GM12878 (cell line): ENCODE measurements around the gene DDRGK1. TPM values are rescaled to one million over a fixed set of nuclear protein-coding genes. Genes with fewer than 3 reads are reported as not detected.

Experiments used
- BRCA1 ChIP-seq: IDR thresholded peaks from 2 replicates; pipeline ENCODE4 v1.6.1; 2011; ENCODE audit warnings: low read depth, low read length, improper control_type of control experiment
- ESRRA ChIP-seq: IDR thresholded peaks from 2 replicates; pipeline ENCODE4 v1.6.1; 2012; ENCODE audit warnings: mild to moderate bottlenecking, low read length, improper control_type of control experiment
- POU2F2 ChIP-seq: IDR thresholded peaks from 3 replicates; pipeline ENCODE4 v1.6.1; 2011; ENCODE audit warnings: low read depth, mild to moderate bottlenecking, low read length, borderline replicate concordance
- RFX5 ChIP-seq: IDR thresholded peaks from 2 replicates; pipeline ENCODE4 v1.6.1; 2011; ENCODE audit warnings: low read depth, low read length, improper control_type of control experiment
- SIN3A ChIP-seq: IDR thresholded peaks from 2 replicates; pipeline ENCODE4 v1.6.1; 2012; ENCODE audit warnings: low read depth, low read length, improper control_type of control experiment
- SIX5 ChIP-seq: IDR thresholded peaks from 2 replicates; pipeline ENCODE4 v1.6.1; 2011; ENCODE audit warnings: mild to moderate bottlenecking, low read depth, low read length, moderate library complexity; ENCODE audit not compliant: severe bottlenecking
- SREBF1 ChIP-seq: IDR thresholded peaks from 2 replicates; pipeline ENCODE4 v1.6.1; 2012; ENCODE audit warnings: mild to moderate bottlenecking, low read length
- TCF12 ChIP-seq: IDR thresholded peaks from 2 replicates; pipeline ENCODE4 v1.6.1; 2011; ENCODE audit warnings: low read depth, mild to moderate bottlenecking, low read length
- ZSCAN29 ChIP-seq: fragments of 450-650 bp; IDR thresholded peaks from 2 replicates; pipeline ENCODE4 v1.6.1; 2017; ENCODE audit warnings: mild to moderate bottlenecking, moderate library complexity
- polyA plus RNA-seq, 11 experiments: library from polyadenylated mRNA; depleted of rRNA in 4 of 11; unstranded in 6 of 11; stranded (reverse) in 5 of 11; fragments of >200 nt; fragmentation: Nextera tagmentation in 4 of 11; fragmentation: Illumina TruSeq in 1 of 11; extraction: Ambion mirVana in 4 of 11; extraction: Trizol in 1 of 11; gene quantifications; 1 replicate in 1 of 11; 2 replicates in 10 of 11; pipeline versions ENCODE4 v1.2.1 to v1.2.3, GENCODE V29; 2011 to 2016; ENCODE audit warnings: inconsistent platforms in 2 of 11, missing spikeins in 2 of 11, low read depth in 1 of 11
- total RNA-seq, 4 experiments: library from RNA; depleted of rRNA in 3 of 4; stranded (reverse); fragments of >200 nt in 3 of 4; fragmentation: Illumina TruSeq in 1 of 4; extraction: Trizol in 1 of 4; gene quantifications; 2 replicates each; pipeline versions ENCODE4 v1.2.1 to v1.2.3, GENCODE V29; 2013 to 2021
- TF ChIP-seq, protein P1 (sequence below): IDR thresholded peaks from 2 replicates; pipeline ENCODE4 v1.6.1; 2012; ENCODE audit warnings: improper control_type of control experiment, low read depth, low read length; ENCODE audit not compliant: insufficient replicate concordance
- TF ChIP-seq, protein P2 (sequence below): fragments of 450-650 bp; formaldehyde crosslinking; IDR thresholded peaks from 2 replicates; pipeline ENCODE4 v1.5.0; 2022; ENCODE audit warnings: mild to moderate bottlenecking, missing genetic modification characterization
- TF ChIP-seq, protein P3 (sequence below): IDR thresholded peaks from 2 replicates; pipeline ENCODE4 v1.6.1; 2012; ENCODE audit warnings: low read depth, low read length, improper control_type of control experiment

DDRGK1 gene
- total and polyA plus RNA-seq, 10 of the 15 experiments (the other 5 are each of a cell fraction or from before 2014, with no cell fraction given) = 4.0 to 55.2 (median 39.7) TPM

DNA sequence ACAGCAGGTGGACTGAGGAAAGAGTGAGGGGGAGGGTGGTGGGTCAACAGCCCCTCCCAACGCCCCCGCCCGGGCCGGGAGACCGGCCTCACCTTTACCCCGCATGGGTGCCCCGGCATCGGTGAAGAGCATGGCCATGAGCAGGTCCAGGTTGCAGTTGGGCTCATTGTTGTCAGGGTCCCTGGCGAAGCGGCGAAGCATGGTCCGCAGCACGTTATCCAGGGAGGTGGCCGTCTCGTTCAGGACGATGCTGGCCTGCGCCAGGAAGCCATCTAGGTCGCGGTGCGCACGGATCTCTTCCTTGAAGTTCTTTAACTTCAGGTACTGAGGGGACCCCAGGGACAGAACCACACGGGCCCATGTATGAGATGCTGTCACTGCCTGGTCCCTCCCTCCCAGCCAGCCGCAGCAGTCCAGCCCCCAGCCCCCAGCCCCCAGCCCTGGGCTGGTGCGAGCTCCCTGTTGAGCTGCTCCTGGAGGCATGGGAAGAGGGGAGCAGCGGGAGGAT, 29.6 kb upstream of the DDRGK1 start (continued):
- TF ChIP-seq, protein P1, sequence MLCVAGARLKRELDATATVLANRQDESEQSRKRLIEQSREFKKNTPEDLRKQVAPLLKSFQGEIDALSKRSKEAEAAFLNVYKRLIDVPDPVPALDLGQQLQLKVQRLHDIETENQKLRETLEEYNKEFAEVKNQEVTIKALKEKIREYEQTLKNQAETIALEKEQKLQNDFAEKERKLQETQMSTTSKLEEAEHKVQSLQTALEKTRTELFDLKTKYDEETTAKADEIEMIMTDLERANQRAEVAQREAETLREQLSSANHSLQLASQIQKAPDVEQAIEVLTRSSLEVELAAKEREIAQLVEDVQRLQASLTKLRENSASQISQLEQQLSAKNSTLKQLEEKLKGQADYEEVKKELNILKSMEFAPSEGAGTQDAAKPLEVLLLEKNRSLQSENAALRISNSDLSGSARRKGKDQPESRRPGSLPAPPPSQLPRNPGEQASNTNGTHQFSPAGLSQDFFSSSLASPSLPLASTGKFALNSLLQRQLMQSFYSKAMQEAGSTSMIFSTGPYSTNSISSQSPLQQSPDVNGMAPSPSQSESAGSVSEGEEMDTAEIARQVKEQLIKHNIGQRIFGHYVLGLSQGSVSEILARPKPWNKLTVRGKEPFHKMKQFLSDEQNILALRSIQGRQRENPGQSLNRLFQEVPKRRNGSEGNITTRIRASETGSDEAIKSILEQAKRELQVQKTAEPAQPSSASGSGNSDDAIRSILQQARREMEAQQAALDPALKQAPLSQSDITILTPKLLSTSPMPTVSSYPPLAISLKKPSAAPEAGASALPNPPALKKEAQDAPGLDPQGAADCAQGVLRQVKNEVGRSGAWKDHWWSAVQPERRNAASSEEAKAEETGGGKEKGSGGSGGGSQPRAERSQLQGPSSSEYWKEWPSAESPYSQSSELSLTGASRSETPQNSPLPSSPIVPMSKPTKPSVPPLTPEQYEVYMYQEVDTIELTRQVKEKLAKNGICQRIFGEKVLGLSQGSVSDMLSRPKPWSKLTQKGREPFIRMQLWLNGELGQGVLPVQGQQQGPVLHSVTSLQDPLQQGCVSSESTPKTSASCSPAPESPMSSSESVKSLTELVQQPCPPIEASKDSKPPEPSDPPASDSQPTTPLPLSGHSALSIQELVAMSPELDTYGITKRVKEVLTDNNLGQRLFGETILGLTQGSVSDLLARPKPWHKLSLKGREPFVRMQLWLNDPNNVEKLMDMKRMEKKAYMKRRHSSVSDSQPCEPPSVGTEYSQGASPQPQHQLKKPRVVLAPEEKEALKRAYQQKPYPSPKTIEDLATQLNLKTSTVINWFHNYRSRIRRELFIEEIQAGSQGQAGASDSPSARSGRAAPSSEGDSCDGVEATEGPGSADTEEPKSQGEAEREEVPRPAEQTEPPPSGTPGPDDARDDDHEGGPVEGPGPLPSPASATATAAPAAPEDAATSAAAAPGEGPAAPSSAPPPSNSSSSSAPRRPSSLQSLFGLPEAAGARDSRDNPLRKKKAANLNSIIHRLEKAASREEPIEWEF = no peak
- TF ChIP-seq TCF12 (no peak), SREBF1 (no peak), POU2F2 (no peak), RFX5 (no peak), ZSCAN29 (no peak), BRCA1 (no peak), ESRRA (no peak), SIN3A (no peak), SIX5 (no peak)
- TF ChIP-seq, protein P2, sequence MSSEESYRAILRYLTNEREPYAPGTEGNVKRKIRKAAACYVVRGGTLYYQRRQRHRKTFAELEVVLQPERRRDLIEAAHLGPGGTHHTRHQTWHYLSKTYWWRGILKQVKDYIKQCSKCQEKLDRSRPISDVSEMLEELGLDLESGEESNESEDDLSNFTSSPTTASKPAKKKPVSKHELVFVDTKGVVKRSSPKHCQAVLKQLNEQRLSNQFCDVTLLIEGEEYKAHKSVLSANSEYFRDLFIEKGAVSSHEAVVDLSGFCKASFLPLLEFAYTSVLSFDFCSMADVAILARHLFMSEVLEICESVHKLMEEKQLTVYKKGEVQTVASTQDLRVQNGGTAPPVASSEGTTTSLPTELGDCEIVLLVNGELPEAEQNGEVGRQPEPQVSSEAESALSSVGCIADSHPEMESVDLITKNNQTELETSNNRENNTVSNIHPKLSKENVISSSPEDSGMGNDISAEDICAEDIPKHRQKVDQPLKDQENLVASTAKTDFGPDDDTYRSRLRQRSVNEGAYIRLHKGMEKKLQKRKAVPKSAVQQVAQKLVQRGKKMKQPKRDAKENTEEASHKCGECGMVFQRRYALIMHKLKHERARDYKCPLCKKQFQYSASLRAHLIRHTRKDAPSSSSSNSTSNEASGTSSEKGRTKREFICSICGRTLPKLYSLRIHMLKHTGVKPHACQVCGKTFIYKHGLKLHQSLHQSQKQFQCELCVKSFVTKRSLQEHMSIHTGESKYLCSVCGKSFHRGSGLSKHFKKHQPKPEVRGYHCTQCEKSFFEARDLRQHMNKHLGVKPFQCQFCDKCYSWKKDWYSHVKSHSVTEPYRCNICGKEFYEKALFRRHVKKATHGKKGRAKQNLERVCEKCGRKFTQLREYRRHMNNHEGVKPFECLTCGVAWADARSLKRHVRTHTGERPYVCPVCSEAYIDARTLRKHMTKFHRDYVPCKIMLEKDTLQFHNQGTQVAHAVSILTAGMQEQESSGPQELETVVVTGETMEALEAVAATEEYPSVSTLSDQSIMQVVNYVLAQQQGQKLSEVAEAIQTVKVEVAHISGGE = no peak
- TF ChIP-seq, protein P3, sequence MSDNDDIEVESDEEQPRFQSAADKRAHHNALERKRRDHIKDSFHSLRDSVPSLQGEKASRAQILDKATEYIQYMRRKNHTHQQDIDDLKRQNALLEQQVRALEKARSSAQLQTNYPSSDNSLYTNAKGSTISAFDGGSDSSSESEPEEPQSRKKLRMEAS = no peak
